Measurements from ENCODE around the gene CLDN16.

DNA sequence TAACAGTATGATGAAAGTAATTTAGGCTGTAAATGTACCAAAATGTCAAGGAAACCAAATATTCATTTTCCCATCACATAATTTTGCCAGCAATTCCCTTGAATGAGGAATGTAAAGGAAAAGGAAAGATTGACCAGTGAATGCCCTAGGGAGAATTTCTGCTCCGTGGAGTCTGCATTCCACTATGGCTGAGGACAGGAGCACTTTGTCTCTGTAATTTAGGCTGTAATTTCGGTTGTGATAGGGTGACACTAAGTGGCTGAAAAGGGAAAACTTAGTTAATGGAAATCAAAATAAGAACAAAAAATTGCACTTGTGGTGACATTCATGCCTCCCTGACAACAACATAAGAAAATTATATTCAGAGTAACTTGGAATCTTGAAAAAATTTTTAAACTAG, 70.1 kb downstream of the CLDN16 start:
- TF ChIP-seq EZH2 (IDR thresholded peaks at IDR 0.05; ENCODE audit: insufficient read depth, poor library complexity, severe bottlenecking) (no peak), EZH2phosphoT487 (IDR thresholded peaks at IDR 0.05; ENCODE audit: insufficient read depth, low read depth) (no peak)

Data from GM23248 (cell line).